Neutrophil (primary cell): Measurements from ENCODE around the gene PIGR.

Source experiments
- H3K27ac ChIP-seq: fragments of 200-600 bp; sonication (generic); 2 replicates; pipeline ENCODE4 v1.5.1; 2016; ENCODE audit warnings: mild to moderate bottlenecking, moderate library complexity
- H3K27me3 ChIP-seq: fragments of 200-600 bp; sonication (generic); 2 replicates; pipeline ENCODE4 v1.6.0; 2016; ENCODE audit warnings: mild to moderate bottlenecking
- H3K36me3 ChIP-seq: fragments of 200-600 bp; sonication (generic); 2 replicates; pipeline ENCODE4 v1.5.1; 2017
- H3K4me1 ChIP-seq, 2 experiments: fragments of 200-600 bp in 1 of 2; sonication (generic) in 1 of 2; 1 replicate in 1 of 2; 2 replicates in 1 of 2; pipeline versions ENCODE4 v1.5.1 to v1.6.1; 2013 to 2016; ENCODE audit warnings: low read depth in 1 of 2, low read length in 1 of 2, mild to moderate bottlenecking in 1 of 2, moderate library complexity in 1 of 2; ENCODE audit not compliant: control insufficient read depth in 1 of 2, insufficient read depth in 1 of 2
- H3K4me3 ChIP-seq, 2 experiments: fragments of 200-600 bp in 1 of 2; sonication (generic) in 1 of 2; 1 replicate in 1 of 2; 2 replicates in 1 of 2; pipeline ENCODE4 v1.5.1; 2013 to 2016; ENCODE audit warnings: low read depth in 1 of 2, low read length in 1 of 2, mild to moderate bottlenecking in 1 of 2, moderate library complexity in 1 of 2
- H3K9me3 ChIP-seq: fragments of 200-600 bp; sonication (generic); 2 replicates; pipeline ENCODE4 v1.5.1; 2016
- CTCF ChIP-seq: fragments of 200-600 bp; sonication (generic); IDR thresholded peaks from 2 replicates; pipeline ENCODE4 v1.5.1; 2016; ENCODE audit warnings: antibody characterized with exemption

The PIGR gene

GRCh38 chr1:206912445-206913095, 33.7 kb downstream of the PIGR start:
- Histone ChIP-seq H3K27me3 (peaks cover 65% of the 10 kb centered on the region), H3K9me3 (no peaks in the 10 kb centered on the region), H3K36me3 (no peaks in the 10 kb centered on the region), H3K4me3 (no peak overlapping the region), H3K27ac (no peak overlapping the region), H3K4me1 (peaks cover 0 to 13% of the 10 kb centered on the region in 2 experiments)
- TF ChIP-seq CTCF: peak; percentile 86

GRCh38 chr1:206911064-206911663, 35.1 kb downstream of the PIGR start:
- H3K27me3 ChIP-seq: peaks cover 78% of the 10 kb centered on the region
- H3K36me3 ChIP-seq: no peaks in the 10 kb centered on the region
- TF ChIP-seq CTCF: peak; percentile 73
- H3K9me3 ChIP-seq: no peaks in the 10 kb centered on the region
- H3K4me1 ChIP-seq: peaks cover 0 to 13% of the 10 kb centered on the region in 2 experiments
- no peak overlapping the region for H3K4me3 ChIP-seq
- no peak overlapping the region for H3K27ac ChIP-seq

- Histone ChIP-seq H3K36me3 (no peaks in the 10 kb centered on the region), H3K4me1 (peaks cover 0 to 13% of the 10 kb centered on the region in 2 experiments), H3K27me3 (peaks cover 83% of the 10 kb centered on the region), H3K27ac (no peak overlapping the region), H3K9me3 (no peaks in the 10 kb centered on the region), H3K4me3 (no peak overlapping the region)
- TF ChIP-seq CTCF: no peak
Observed at GRCh38 chr1:206909883-206910318, 36.4 kb downstream of the PIGR start.

GRCh38 chr1:206909161-206909882, 36.9 kb downstream of the PIGR start:
- no peak for TF ChIP-seq CTCF
- Histone ChIP-seq H3K36me3 (no peaks in the 10 kb centered on the region), H3K4me1 (peaks cover 0 to 13% of the 10 kb centered on the region in 2 experiments), H3K27me3 (peaks cover 85% of the 10 kb centered on the region), H3K27ac (no peak overlapping the region), H3K9me3 (no peaks in the 10 kb centered on the region), H3K4me3 (no peak overlapping the region)

- no peak for TF ChIP-seq CTCF
- peaks cover 0 to 13% of the 10 kb centered on the region in 2 experiments for H3K4me1 ChIP-seq
- H3K9me3 ChIP-seq: no peaks in the 10 kb centered on the region
- H3K27me3 ChIP-seq: peaks cover 75% of the 10 kb centered on the region
- no peak overlapping the region for H3K27ac ChIP-seq
- H3K4me3 ChIP-seq: no peak overlapping the region
- no peaks in the 10 kb centered on the region for H3K36me3 ChIP-seq
Observed at GRCh38 chr1:206908038-206908437, 38.2 kb downstream of the PIGR start.
